ENCODE results near the gene DLGAP4. TPM values are rescaled to one million over a fixed set of nuclear protein-coding genes. Genes with fewer than 3 reads are reported as not detected.

Gene DLGAP4
- total RNA-seq, 1 experiment from 2014 or later = 18.3 TPM

- DNase-seq (ENCODE audit: low read depth) = no peak
Observed at GRCh38 chr20:36400909-36401735, 95.0 kb downstream of the DLGAP4 start.

- no peak for DNase-seq (ENCODE audit: low read depth)
Observed at GRCh38 chr20:36402708-36403107, 96.6 kb downstream of the DLGAP4 start.

- no peak for DNase-seq (ENCODE audit: low read depth)
Observed at GRCh38 chr20:36404435-36404978, 98.4 kb downstream of the DLGAP4 start.

- no peak for DNase-seq (ENCODE audit: low read depth)
Observed at GRCh38 chr20:36405255-36405654, 99.1 kb downstream of the DLGAP4 start.

- peak; percentile 46 for DNase-seq (ENCODE audit: low read depth)
Observed at GRCh38 chr20:36407199-36407733, 101.1 kb downstream of the DLGAP4 start.

- DNase-seq (ENCODE audit: low read depth) = no peak
Observed at GRCh38 chr20:36408219-36408618, 102.1 kb downstream of the DLGAP4 start.

- no peak for DNase-seq (ENCODE audit: low read depth)
Observed at GRCh38 chr20:36411861-36412454, 105.8 kb downstream of the DLGAP4 start.

- DNase-seq (ENCODE audit: low read depth) = no peak
Observed at GRCh38 chr20:36415475-36416002, 109.4 kb downstream of the DLGAP4 start.

GRCh38 chr20:36418711-36419110, 112.6 kb downstream of the DLGAP4 start:
- DNase-seq (ENCODE audit: low read depth) = no peak

- DNase-seq (ENCODE audit: low read depth) = no peak
Observed at GRCh38 chr20:36421641-36422040, 115.5 kb downstream of the DLGAP4 start.

GRCh38 chr20:36424314-36424713, 118.2 kb downstream of the DLGAP4 start:
- DNase-seq (ENCODE audit: low read depth) = no peak

GRCh38 chr20:36425166-36425565, 119.0 kb downstream of the DLGAP4 start:
- no peak for DNase-seq (ENCODE audit: low read depth)

- no peak for DNase-seq (ENCODE audit: low read depth)
Observed at GRCh38 chr20:36431604-36432003, 125.5 kb downstream of the DLGAP4 start.

GRCh38 chr20:36432096-36432495, 126.0 kb downstream of the DLGAP4 start:
- no peak for DNase-seq (ENCODE audit: low read depth)

- no peak for DNase-seq (ENCODE audit: low read depth)
Observed at GRCh38 chr20:36434383-36434782, 128.2 kb downstream of the DLGAP4 start.

- no peak for DNase-seq (ENCODE audit: low read depth)
Observed at GRCh38 chr20:36435124-36435523, 129.0 kb downstream of the DLGAP4 start.

- DNase-seq (ENCODE audit: low read depth) = peak; percentile 84
Observed at GRCh38 chr20:36435592-36436541, 129.7 kb downstream of the DLGAP4 start.

GRCh38 chr20:36439040-36439730, 133.0 kb downstream of the DLGAP4 start:
- DNase-seq (ENCODE audit: low read depth) = peak; percentile 60

GRCh38 chr20:36439731-36440072, 133.6 kb downstream of the DLGAP4 start:
- DNase-seq (ENCODE audit: low read depth) = no peak

- no peak for DNase-seq (ENCODE audit: low read depth)
Observed at GRCh38 chr20:36440370-36441026, 134.4 kb downstream of the DLGAP4 start.
